ENCODE data around the gene PALM3. TPM values are rescaled to one million over a fixed set of nuclear protein-coding genes. Genes with fewer than 3 reads are reported as not detected.

Gene PALM3
- total RNA-seq, 2 experiments from 2014 or later = 0.09 TPM; not detected in 1

DNA sequence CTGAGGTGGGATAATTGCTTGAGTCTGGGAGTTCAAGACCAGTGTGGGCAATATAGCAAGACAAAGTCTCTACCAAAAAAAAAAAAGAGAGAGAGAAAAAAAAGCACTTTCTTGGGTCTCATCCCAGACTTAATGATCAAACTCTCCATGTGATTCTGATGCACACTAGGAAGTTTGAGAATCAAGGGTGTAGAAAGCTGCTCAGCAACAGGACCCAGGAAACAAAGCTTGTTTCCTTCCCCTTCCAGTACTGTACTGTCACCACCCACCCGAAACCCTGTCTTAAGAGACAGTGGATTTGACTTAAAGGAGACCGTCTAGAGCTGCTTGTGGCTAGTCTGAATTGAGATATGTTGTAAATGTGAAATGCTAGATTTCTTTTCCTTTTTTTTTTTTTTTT lies 16.5 kb upstream of the PALM3 start:
- CTCF ChIA-PET (ENCODE audit: unreplicated experiment) = no interaction called here
- intact Hi-C loops (cut with micrococcal nuclease; ENCODE audit: unreplicated experiment) = loop anchor here (10.0 kb wide), 1 partner anchor 484 kb away; no protein-coding TSS in a partner anchor
- POLR2A ChIA-PET = interaction anchor here (0.7 kb wide), 4 partner anchors 60 to 1272 kb away, joined by 3 to 8 read pairs (median 5); partner anchors contain the start of genes CC2D1A and RNASEH2A
- no peaks in the 10 kb centered on the region for H3K9me2 ChIP-seq (ENCODE audit: insufficient read depth, low read length)
- TF ChIP-seq, protein P1, sequence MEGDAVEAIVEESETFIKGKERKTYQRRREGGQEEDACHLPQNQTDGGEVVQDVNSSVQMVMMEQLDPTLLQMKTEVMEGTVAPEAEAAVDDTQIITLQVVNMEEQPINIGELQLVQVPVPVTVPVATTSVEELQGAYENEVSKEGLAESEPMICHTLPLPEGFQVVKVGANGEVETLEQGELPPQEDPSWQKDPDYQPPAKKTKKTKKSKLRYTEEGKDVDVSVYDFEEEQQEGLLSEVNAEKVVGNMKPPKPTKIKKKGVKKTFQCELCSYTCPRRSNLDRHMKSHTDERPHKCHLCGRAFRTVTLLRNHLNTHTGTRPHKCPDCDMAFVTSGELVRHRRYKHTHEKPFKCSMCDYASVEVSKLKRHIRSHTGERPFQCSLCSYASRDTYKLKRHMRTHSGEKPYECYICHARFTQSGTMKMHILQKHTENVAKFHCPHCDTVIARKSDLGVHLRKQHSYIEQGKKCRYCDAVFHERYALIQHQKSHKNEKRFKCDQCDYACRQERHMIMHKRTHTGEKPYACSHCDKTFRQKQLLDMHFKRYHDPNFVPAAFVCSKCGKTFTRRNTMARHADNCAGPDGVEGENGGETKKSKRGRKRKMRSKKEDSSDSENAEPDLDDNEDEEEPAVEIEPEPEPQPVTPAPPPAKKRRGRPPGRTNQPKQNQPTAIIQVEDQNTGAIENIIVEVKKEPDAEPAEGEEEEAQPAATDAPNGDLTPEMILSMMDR (conservative IDR thresholded peaks at IDR 0.05; ENCODE audit: low read length) = no peak
- H3K36me3 ChIP-seq (ENCODE audit: insufficient read depth, low read length) = no peaks in the 10 kb centered on the region
- H3K27ac ChIP-seq (ENCODE audit: low read depth, low read length, poor library complexity, severe bottlenecking) = no peak overlapping the region
- no peak overlapping the region for H2AFZ ChIP-seq (ENCODE audit: low read length)
- H3K4me3 ChIP-seq (ENCODE audit: low read depth, low read length, poor library complexity, severe bottlenecking) = no peak overlapping the region
- peaks cover 31% of the 10 kb centered on the region for H3K4me1 ChIP-seq (ENCODE audit: insufficient read depth, low read length, poor library complexity, severe bottlenecking)
- DNase-seq (ENCODE audit: low spot score) = no peak
- no peaks in the 10 kb centered on the region for H3K9me3 ChIP-seq (ENCODE audit: low read length)
- no peaks in the 10 kb centered on the region for H4K20me1 ChIP-seq (ENCODE audit: insufficient read depth, low read length)
- BruUV-seq (replicated peaks) = no TSS peak
- no peak overlapping the region for H3K4me2 ChIP-seq (ENCODE audit: low read length)
- H3K79me2 ChIP-seq (ENCODE audit: insufficient read depth, low read depth, low read length) = no peaks in the 10 kb centered on the region

DNA sequence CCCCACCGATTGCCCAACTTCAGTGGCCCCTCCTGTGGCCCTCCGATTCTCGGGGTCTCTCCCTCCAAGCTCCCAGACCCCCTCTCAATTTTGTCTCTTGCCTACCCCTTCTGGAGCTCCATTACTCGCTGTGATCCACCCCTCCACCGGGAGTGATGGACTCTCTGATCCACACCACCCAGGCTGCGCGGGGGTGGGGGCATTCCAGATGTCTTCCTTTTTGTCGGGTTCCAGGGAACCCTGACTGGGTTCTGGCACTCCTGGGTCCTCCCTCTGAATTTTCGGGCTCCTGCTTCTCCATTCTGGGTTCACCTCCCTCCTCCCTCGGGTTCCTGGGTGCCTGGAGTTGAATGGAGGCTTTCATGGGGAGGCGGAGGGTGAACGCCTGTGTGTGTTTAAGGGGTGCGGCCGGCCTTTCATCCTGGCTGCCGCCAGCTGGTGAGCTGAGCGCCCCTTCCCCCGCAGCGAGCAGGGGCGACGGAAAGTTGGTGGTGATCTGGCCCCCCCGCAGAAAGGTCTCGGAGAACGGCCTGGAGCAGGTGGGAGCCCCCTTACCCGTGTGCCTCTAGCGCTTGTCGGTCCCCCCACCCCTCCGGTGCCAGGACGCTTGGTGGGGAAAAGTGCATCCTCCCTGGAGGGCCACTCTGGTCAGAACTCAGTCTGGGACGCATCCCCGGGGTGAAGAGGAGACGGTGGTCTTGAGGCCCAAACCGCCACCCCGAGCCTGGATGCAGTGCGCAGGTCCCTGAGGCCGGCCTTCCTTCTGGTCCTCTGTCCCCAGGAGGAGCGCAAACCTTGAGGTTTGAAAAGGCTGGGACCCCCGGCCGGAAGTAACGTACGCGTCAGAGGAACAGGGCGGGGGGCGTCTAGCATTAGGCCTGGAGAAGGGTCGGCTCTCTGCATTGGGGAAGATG lies 12.3 kb upstream of the PALM3 start:
- no peak for TF ChIP-seq EZH2phosphoT487 (IDR thresholded peaks at IDR 0.05; ENCODE audit: borderline replicate concordance, low read depth, low read length)
- TF ChIP-seq, protein P1 (conservative IDR thresholded peaks at IDR 0.05; ENCODE audit: low read length) = no peak
- Histone ChIP-seq H3K4me1 (ENCODE audit: insufficient read depth, low read length, poor library complexity, severe bottlenecking) (peaks cover 31% of the 10 kb centered on the region), H3K4me3 (ENCODE audit: low read depth, low read length, poor library complexity, severe bottlenecking) (peak overlapping the region; percentile 76), H4K20me1 (ENCODE audit: insufficient read depth, low read length) (no peaks in the 10 kb centered on the region), H3K79me2 (ENCODE audit: insufficient read depth, low read depth, low read length) (no peaks in the 10 kb centered on the region), H3K9me2 (ENCODE audit: insufficient read depth, low read length) (no peaks in the 10 kb centered on the region), H3K4me2 (ENCODE audit: low read length) (peak overlapping the region; percentile 97), H3K27ac (ENCODE audit: low read depth, low read length, poor library complexity, severe bottlenecking) (peak overlapping the region; percentile 62), H2AFZ (ENCODE audit: low read length) (peak overlapping the region; percentile 76), H3K9me3 (ENCODE audit: low read length) (no peaks in the 10 kb centered on the region), H3K36me3 (ENCODE audit: insufficient read depth, low read length) (no peaks in the 10 kb centered on the region)
- intact Hi-C loops (cut with micrococcal nuclease; ENCODE audit: unreplicated experiment) = loop anchor here (1.0 to 10.0 kb wide), 4 partner anchors 15 to 479 kb away; partner anchors contain the start of gene ASF1B
- POLR2A ChIA-PET = interaction anchor here (0.5 kb wide), 1 partner anchor 143 kb away, joined by 3 read pairs; no protein-coding TSS in a partner anchor
- no TSS peak for BruUV-seq (replicated peaks)
- DNase-seq (ENCODE audit: low spot score) = peak; percentile 36
- CTCF ChIA-PET (ENCODE audit: unreplicated experiment) = no interaction called here

All from OCI-LY7 (cell line).